ENCODE results near the gene MCHR1. TPM values are rescaled to one million over a fixed set of nuclear protein-coding genes. Genes with fewer than 3 reads are reported as not detected.

MCHR1 gene
- total and polyA plus RNA-seq, 2 experiments from 2014 or later: 0.91 to 2.4 TPM

- TF ChIP-seq NANOG (IDR thresholded peaks at IDR 0.05; ENCODE audit: borderline replicate concordance) (no peak), ZNF114 (CRISPR knock-in tag; IDR thresholded peaks at IDR 0.05) (no peak), JUNB (IDR thresholded peaks at IDR 0.05; ENCODE audit: unreplicated experiment) (no peak), ETS1 (IDR thresholded peaks at IDR 0.05) (no peak)
- TF ChIP-seq, protein P1, sequence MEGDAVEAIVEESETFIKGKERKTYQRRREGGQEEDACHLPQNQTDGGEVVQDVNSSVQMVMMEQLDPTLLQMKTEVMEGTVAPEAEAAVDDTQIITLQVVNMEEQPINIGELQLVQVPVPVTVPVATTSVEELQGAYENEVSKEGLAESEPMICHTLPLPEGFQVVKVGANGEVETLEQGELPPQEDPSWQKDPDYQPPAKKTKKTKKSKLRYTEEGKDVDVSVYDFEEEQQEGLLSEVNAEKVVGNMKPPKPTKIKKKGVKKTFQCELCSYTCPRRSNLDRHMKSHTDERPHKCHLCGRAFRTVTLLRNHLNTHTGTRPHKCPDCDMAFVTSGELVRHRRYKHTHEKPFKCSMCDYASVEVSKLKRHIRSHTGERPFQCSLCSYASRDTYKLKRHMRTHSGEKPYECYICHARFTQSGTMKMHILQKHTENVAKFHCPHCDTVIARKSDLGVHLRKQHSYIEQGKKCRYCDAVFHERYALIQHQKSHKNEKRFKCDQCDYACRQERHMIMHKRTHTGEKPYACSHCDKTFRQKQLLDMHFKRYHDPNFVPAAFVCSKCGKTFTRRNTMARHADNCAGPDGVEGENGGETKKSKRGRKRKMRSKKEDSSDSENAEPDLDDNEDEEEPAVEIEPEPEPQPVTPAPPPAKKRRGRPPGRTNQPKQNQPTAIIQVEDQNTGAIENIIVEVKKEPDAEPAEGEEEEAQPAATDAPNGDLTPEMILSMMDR (conservative IDR thresholded peaks at IDR 0.05; ENCODE audit: low read depth in 2 of 2): no peak
- TF ChIP-seq, protein P2, sequence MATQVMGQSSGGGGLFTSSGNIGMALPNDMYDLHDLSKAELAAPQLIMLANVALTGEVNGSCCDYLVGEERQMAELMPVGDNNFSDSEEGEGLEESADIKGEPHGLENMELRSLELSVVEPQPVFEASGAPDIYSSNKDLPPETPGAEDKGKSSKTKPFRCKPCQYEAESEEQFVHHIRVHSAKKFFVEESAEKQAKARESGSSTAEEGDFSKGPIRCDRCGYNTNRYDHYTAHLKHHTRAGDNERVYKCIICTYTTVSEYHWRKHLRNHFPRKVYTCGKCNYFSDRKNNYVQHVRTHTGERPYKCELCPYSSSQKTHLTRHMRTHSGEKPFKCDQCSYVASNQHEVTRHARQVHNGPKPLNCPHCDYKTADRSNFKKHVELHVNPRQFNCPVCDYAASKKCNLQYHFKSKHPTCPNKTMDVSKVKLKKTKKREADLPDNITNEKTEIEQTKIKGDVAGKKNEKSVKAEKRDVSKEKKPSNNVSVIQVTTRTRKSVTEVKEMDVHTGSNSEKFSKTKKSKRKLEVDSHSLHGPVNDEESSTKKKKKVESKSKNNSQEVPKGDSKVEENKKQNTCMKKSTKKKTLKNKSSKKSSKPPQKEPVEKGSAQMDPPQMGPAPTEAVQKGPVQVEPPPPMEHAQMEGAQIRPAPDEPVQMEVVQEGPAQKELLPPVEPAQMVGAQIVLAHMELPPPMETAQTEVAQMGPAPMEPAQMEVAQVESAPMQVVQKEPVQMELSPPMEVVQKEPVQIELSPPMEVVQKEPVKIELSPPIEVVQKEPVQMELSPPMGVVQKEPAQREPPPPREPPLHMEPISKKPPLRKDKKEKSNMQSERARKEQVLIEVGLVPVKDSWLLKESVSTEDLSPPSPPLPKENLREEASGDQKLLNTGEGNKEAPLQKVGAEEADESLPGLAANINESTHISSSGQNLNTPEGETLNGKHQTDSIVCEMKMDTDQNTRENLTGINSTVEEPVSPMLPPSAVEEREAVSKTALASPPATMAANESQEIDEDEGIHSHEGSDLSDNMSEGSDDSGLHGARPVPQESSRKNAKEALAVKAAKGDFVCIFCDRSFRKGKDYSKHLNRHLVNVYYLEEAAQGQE (IDR thresholded peaks at IDR 0.05; ENCODE audit: unreplicated experiment): no peak
These were observed 11.1 kb downstream of the MCHR1 start (continued) for GRCh38 chr22:40690370-40690769.

GRCh38 chr22:40691532-40691931 lies 12.2 kb downstream of the MCHR1 start:
- TF ChIP-seq, protein P2 (IDR thresholded peaks at IDR 0.05; ENCODE audit: unreplicated experiment): no peak
- TF ChIP-seq EZH2 (IDR thresholded peaks at IDR 0.05; ENCODE audit: low read depth, unreplicated experiment): no peak
- TF ChIP-seq ETS1 (IDR thresholded peaks at IDR 0.05): no peak
- TF ChIP-seq ZNF331 (CRISPR knock-in tag; IDR thresholded peaks at IDR 0.05; ENCODE audit: low read depth): no peak
- TF ChIP-seq NANOG (IDR thresholded peaks at IDR 0.05; ENCODE audit: borderline replicate concordance): no peak
- no peak for TF ChIP-seq ZNF114 (CRISPR knock-in tag; IDR thresholded peaks at IDR 0.05)
- no peak for TF ChIP-seq JUNB (IDR thresholded peaks at IDR 0.05; ENCODE audit: unreplicated experiment)
- no peak for TF ChIP-seq POLR2AphosphoS5 (IDR thresholded peaks at IDR 0.05; ENCODE audit: low read depth)
- TF ChIP-seq EZH2phosphoT487 (IDR thresholded peaks at IDR 0.05; ENCODE audit: unreplicated experiment): no peak
- H3K4me3 Mint-ChIP-seq: no peak overlapping the region
- DNase-seq (ENCODE audit: low spot score) (no peak), ATAC-seq (no peak)
- Histone ChIP-seq H2AFZ (no peak overlapping the region), H3K27me3 (ENCODE audit: insufficient read depth) (no peaks in the 10 kb centered on the region), H3K79me2 (replicated peaks; ENCODE audit: insufficient read depth) (0 out of 2 replicates have a peak, but pooled peaks cover 5% of the 10 kb centered on the region), H3K27ac (ENCODE audit: low read depth) (0 out of 2 replicates have a peak overlapping the region, but pooled peaks have one; percentile 39), H3K36me3 (ENCODE audit: insufficient read depth) (no peaks in the 10 kb centered on the region), H3K4me1 (ENCODE audit: insufficient read depth) (peaks cover 19% of the 10 kb centered on the region), H3K4me2 (no peak overlapping the region), H3K9me2 (ENCODE audit: insufficient read depth) (no peaks in the 10 kb centered on the region), H4K20me1 (replicated peaks; ENCODE audit: insufficient read depth) (no peaks in the 10 kb centered on the region), H3K4me3 (no peak overlapping the region), H3F3A (replicated peaks; ENCODE audit: low read depth) (peaks cover 15% of the 10 kb centered on the region)
- H3K27me3 Mint-ChIP-seq (ENCODE audit: insufficient read depth, low read depth, poor library complexity): peaks cover 5% of the 10 kb centered on the region
- H3K36me3 Mint-ChIP-seq (ENCODE audit: low read depth): peaks cover under 1% of the 10 kb centered on the region; the same call in 1 of the 3 replicates
- H3K4me1 Mint-ChIP-seq: peaks cover 24% of the 10 kb centered on the region
- H3K9me3 Mint-ChIP-seq: no peaks in the 10 kb centered on the region
- no peak overlapping the region for H3K27ac Mint-ChIP-seq

All from GM23338 (cell line).